ENCODE results near the gene CCDC182.

CCDC182 gene

DNA sequence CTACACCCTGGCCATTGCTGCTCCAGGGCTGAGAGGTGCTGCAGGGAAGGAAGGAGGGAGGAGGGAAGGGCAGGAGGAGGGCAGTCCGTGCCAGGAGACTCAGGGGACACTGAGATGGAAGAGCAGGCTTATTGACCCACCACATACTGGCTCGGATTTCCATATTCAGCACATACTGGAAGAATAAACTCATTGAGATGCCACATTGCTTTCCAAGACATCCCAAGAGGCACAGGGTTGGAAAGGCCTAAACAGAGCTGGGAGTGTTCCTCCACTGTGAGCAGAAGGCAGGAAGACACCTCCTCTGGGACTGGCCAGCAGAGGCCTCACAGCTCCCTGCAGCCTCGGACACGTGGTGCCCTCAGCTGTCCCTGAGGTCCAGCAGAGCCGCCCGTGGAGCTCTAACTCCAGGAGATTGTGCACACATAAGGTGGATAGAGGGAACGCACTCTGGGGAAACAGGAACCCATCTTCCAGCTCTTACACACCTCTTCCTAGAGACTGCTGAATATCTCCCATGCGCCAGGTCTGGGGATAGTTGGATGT lies 17.4 kb downstream of the CCDC182 start:
- TF ChIP-seq ZNF274 (IDR thresholded peaks at IDR 0.05; ENCODE audit: low read depth, low read length) (no peak), SUZ12 (IDR thresholded peaks at IDR 0.05; ENCODE audit: extremely low read depth, insufficient read depth, insufficient read length) (no peak), YY1 (IDR thresholded peaks at IDR 0.05; ENCODE audit: insufficient read depth, insufficient read length) (no peak)
- H3K4me3 ChIP-seq (ENCODE audit: insufficient read length, low read depth) = no peak overlapping the region
- H3K9me3 ChIP-seq (ENCODE audit: insufficient read depth, low read length) = no peaks in the 10 kb centered on the region
- H3K9ac ChIP-seq (ENCODE audit: insufficient read length, low read depth) = no peak overlapping the region
- H3K36me3 ChIP-seq (ENCODE audit: insufficient read depth, insufficient read length, low read length) = no peaks in the 10 kb centered on the region
- peaks cover 13% of the 10 kb centered on the region for H3K4me1 ChIP-seq (ENCODE audit: insufficient read depth, insufficient read length)
- H3K27me3 ChIP-seq (ENCODE audit: insufficient read depth, insufficient read length) = peaks cover 4% of the 10 kb centered on the region
- no peak for DNase-seq (ENCODE audit: low read depth, low spot score)

DNA sequence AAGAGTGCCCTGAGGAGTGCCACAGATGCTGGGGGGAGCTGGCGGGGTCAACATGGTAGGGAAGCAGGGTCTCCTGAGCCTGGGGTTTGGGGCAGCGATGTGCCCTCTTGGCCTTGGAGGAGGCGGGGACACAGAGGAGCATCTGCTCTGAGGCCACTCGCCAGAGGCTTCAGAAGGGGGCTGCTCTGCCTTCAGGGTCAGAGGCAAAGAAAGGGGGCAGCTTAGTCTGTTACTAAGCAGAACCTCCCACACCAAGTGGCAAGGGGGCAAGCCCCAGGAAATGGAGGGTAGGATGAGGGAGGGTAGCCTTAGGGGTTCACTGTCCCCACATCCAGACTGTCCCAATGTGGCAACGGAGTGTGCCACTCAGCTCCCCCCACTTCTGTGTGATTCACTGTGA lies 18.3 kb downstream of the CCDC182 start:
- TF ChIP-seq ZNF274 (IDR thresholded peaks at IDR 0.05; ENCODE audit: low read depth, low read length) (no peak), YY1 (IDR thresholded peaks at IDR 0.05; ENCODE audit: insufficient read depth, insufficient read length) (no peak), SUZ12 (IDR thresholded peaks at IDR 0.05; ENCODE audit: extremely low read depth, insufficient read depth, insufficient read length) (no peak)
- Histone ChIP-seq H3K36me3 (ENCODE audit: insufficient read depth, insufficient read length, low read length) (no peaks in the 10 kb centered on the region), H3K4me3 (ENCODE audit: insufficient read length, low read depth) (no peak overlapping the region), H3K9ac (ENCODE audit: insufficient read length, low read depth) (no peak overlapping the region), H3K4me1 (ENCODE audit: insufficient read depth, insufficient read length) (peaks cover 13% of the 10 kb centered on the region), H3K9me3 (ENCODE audit: insufficient read depth, low read length) (no peaks in the 10 kb centered on the region), H3K27me3 (ENCODE audit: insufficient read depth, insufficient read length) (peaks cover 4% of the 10 kb centered on the region)
- DNase-seq (ENCODE audit: low read depth, low spot score) = no peak

DNA sequence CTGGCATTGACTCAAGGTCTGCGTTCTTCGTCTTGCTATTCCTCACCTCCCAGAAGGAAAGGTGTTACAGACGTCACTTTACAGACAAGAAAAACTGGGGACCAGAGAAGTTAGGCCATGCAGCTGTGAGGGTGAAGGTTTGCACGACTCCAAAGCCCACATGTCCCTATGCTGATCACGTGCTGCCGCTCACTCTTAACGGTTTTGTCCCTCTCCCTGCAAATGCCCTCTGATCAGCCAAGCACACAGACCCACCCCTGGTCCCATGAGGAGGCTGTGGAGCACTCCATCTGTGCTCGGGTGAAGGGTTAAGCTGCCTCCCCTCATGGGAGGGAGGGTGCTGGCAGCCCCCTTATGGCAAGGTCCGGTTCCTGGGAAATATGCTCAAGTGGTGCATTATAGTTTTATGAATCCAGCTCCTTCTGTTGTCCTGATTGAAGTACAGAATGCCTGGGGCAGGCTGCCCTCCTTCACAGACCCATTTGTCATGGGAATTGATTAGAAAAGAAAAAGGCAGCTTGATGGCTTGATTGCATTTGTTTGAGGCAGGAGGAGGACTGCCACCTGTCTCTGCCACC lies 18.8 kb downstream of the CCDC182 start:
- Histone ChIP-seq H3K36me3 (ENCODE audit: insufficient read depth, insufficient read length, low read length) (no peaks in the 10 kb centered on the region), H3K9me3 (ENCODE audit: insufficient read depth, low read length) (no peaks in the 10 kb centered on the region), H3K9ac (ENCODE audit: insufficient read length, low read depth) (no peak overlapping the region), H3K27me3 (ENCODE audit: insufficient read depth, insufficient read length) (peaks cover 4% of the 10 kb centered on the region), H3K4me1 (ENCODE audit: insufficient read depth, insufficient read length) (peaks cover 13% of the 10 kb centered on the region), H3K4me3 (ENCODE audit: insufficient read length, low read depth) (no peak overlapping the region)
- no peak for DNase-seq (ENCODE audit: low read depth, low spot score)
- TF ChIP-seq SUZ12 (IDR thresholded peaks at IDR 0.05; ENCODE audit: extremely low read depth, insufficient read depth, insufficient read length) (no peak), YY1 (IDR thresholded peaks at IDR 0.05; ENCODE audit: insufficient read depth, insufficient read length) (no peak), ZNF274 (IDR thresholded peaks at IDR 0.05; ENCODE audit: low read depth, low read length) (no peak)

- H3K4me3 ChIP-seq (ENCODE audit: insufficient read length, low read depth) = no peak overlapping the region
- peaks cover 13% of the 10 kb centered on the region for H3K4me1 ChIP-seq (ENCODE audit: insufficient read depth, insufficient read length)
- H3K9ac ChIP-seq (ENCODE audit: insufficient read length, low read depth) = no peak overlapping the region
- TF ChIP-seq ZNF274 (IDR thresholded peaks at IDR 0.05; ENCODE audit: low read depth, low read length) (no peak), YY1 (IDR thresholded peaks at IDR 0.05; ENCODE audit: insufficient read depth, insufficient read length) (no peak), SUZ12 (IDR thresholded peaks at IDR 0.05; ENCODE audit: extremely low read depth, insufficient read depth, insufficient read length) (no peak)
- no peaks in the 10 kb centered on the region for H3K9me3 ChIP-seq (ENCODE audit: insufficient read depth, low read length)
- DNase-seq (ENCODE audit: low read depth, low spot score) = no peak
- H3K27me3 ChIP-seq (ENCODE audit: insufficient read depth, insufficient read length) = peaks cover 4% of the 10 kb centered on the region
- no peaks in the 10 kb centered on the region for H3K36me3 ChIP-seq (ENCODE audit: insufficient read depth, insufficient read length, low read length)
Observed at GRCh38 chr17:57724729-57725125, 20.4 kb downstream of the CCDC182 start.

- TF ChIP-seq YY1 (IDR thresholded peaks at IDR 0.05; ENCODE audit: insufficient read depth, insufficient read length) = no peak
- TF ChIP-seq SUZ12 (IDR thresholded peaks at IDR 0.05; ENCODE audit: extremely low read depth, insufficient read depth, insufficient read length) = no peak
- no peak for TF ChIP-seq ZNF274 (IDR thresholded peaks at IDR 0.05; ENCODE audit: low read depth, low read length)
- H3K36me3 ChIP-seq (ENCODE audit: insufficient read depth, insufficient read length, low read length) = no peaks in the 10 kb centered on the region
- H3K27me3 ChIP-seq (ENCODE audit: insufficient read depth, insufficient read length) = peaks cover 4% of the 10 kb centered on the region
- peaks cover 13% of the 10 kb centered on the region for H3K4me1 ChIP-seq (ENCODE audit: insufficient read depth, insufficient read length)
- H3K9ac ChIP-seq (ENCODE audit: insufficient read length, low read depth) = no peak overlapping the region
- no peaks in the 10 kb centered on the region for H3K9me3 ChIP-seq (ENCODE audit: insufficient read depth, low read length)
- no peak overlapping the region for H3K4me3 ChIP-seq (ENCODE audit: insufficient read length, low read depth)
- no peak for DNase-seq (ENCODE audit: low read depth, low spot score)
Observed at GRCh38 chr17:57724026-57724728, 20.9 kb downstream of the CCDC182 start.

GRCh38 chr17:57723427-57724025 lies 21.6 kb downstream of the CCDC182 start:
- no peaks in the 10 kb centered on the region for H3K9me3 ChIP-seq (ENCODE audit: insufficient read depth, low read length)
- TF ChIP-seq ZNF274 (IDR thresholded peaks at IDR 0.05; ENCODE audit: low read depth, low read length) (no peak), SUZ12 (IDR thresholded peaks at IDR 0.05; ENCODE audit: extremely low read depth, insufficient read depth, insufficient read length) (no peak), YY1 (IDR thresholded peaks at IDR 0.05; ENCODE audit: insufficient read depth, insufficient read length) (no peak)
- H3K27me3 ChIP-seq (ENCODE audit: insufficient read depth, insufficient read length) = peaks cover 4% of the 10 kb centered on the region
- H3K9ac ChIP-seq (ENCODE audit: insufficient read length, low read depth) = peak overlapping the region; percentile 36
- H3K4me3 ChIP-seq (ENCODE audit: insufficient read length, low read depth) = no peak overlapping the region
- peaks cover 13% of the 10 kb centered on the region for H3K4me1 ChIP-seq (ENCODE audit: insufficient read depth, insufficient read length)
- no peaks in the 10 kb centered on the region for H3K36me3 ChIP-seq (ENCODE audit: insufficient read depth, insufficient read length, low read length)
- DNase-seq (ENCODE audit: low read depth, low spot score) = no peak

DNA sequence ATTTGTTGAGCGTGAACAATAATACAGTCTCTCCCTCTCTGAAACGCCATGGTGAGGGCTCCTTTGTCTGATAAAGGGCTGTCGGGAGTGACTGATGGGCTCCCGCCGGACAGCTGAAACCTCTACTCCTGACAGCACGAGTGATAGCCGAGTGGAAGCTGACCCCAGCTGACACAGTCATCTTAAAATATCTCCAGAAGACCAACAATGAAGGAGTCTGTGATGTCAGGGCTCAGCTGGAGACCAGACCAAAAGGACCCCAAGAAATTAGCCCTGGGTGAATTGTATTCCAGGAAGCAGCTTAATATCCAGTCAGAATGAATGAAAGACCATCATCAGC lies 22.4 kb downstream of the CCDC182 start:
- H3K9me3 ChIP-seq (ENCODE audit: insufficient read depth, low read length) = no peaks in the 10 kb centered on the region
- no peak overlapping the region for H3K9ac ChIP-seq (ENCODE audit: insufficient read length, low read depth)
- no peaks in the 10 kb centered on the region for H3K36me3 ChIP-seq (ENCODE audit: insufficient read depth, insufficient read length, low read length)
- DNase-seq (ENCODE audit: low read depth, low spot score) = no peak
- H3K27me3 ChIP-seq (ENCODE audit: insufficient read depth, insufficient read length) = peaks cover 4% of the 10 kb centered on the region
- peaks cover 13% of the 10 kb centered on the region for H3K4me1 ChIP-seq (ENCODE audit: insufficient read depth, insufficient read length)
- TF ChIP-seq SUZ12 (IDR thresholded peaks at IDR 0.05; ENCODE audit: extremely low read depth, insufficient read depth, insufficient read length) (no peak), YY1 (IDR thresholded peaks at IDR 0.05; ENCODE audit: insufficient read depth, insufficient read length) (no peak), ZNF274 (IDR thresholded peaks at IDR 0.05; ENCODE audit: low read depth, low read length) (no peak)
- no peak overlapping the region for H3K4me3 ChIP-seq (ENCODE audit: insufficient read length, low read depth)

Measured in NT2/D1 (cell line).